GM12878 (cell line): ENCODE results near the gene PRKAG2. TPM values are rescaled to one million over a fixed set of nuclear protein-coding genes. Genes with fewer than 3 reads are reported as not detected.

ENCODE experiments used
- BACH1 ChIP-seq: fragments of 450-650 bp; IDR thresholded peaks from 2 replicates; pipeline ENCODE4 v1.6.1; 2017; ENCODE audit warnings: mild to moderate bottlenecking, borderline replicate concordance
- E2F8 ChIP-seq: fragments of 450-650 bp; IDR thresholded peaks from 2 replicates; pipeline ENCODE4 v1.6.1; 2018; ENCODE audit warnings: mild to moderate bottlenecking, low read depth, moderate library complexity; ENCODE audit not compliant: partially characterized antibody
- FOXK2 ChIP-seq: fragments of 450-650 bp; IDR thresholded peaks from 2 replicates; pipeline ENCODE4 v1.6.1; 2017; ENCODE audit warnings: mild to moderate bottlenecking, moderate library complexity
- IRF3 ChIP-seq: fragments of 450-650 bp; IDR thresholded peaks from 2 replicates; pipeline ENCODE4 v1.6.1; 2014; ENCODE audit warnings: mild to moderate bottlenecking
- IRF5 ChIP-seq: fragments of 450-650 bp; IDR thresholded peaks from 2 replicates; pipeline ENCODE4 v1.6.1; 2017; ENCODE audit warnings: borderline replicate concordance
- KDM1A ChIP-seq: fragments of 200-600 bp; sonication (generic); IDR thresholded peaks from 2 replicates; pipeline ENCODE4 v1.6.1; 2016; ENCODE audit warnings: borderline replicate concordance
- MEF2B ChIP-seq: fragments of 450-650 bp; IDR thresholded peaks from 2 replicates; pipeline ENCODE4 v1.6.1; 2018; ENCODE audit warnings: mild to moderate bottlenecking, moderate library complexity; ENCODE audit not compliant: partially characterized antibody, poor library complexity, severe bottlenecking
- MXI1 ChIP-seq: fragments of 150-350 bp; IDR thresholded peaks from 2 replicates; pipeline ENCODE4 v1.6.1; 2011; ENCODE audit warnings: low read depth, mild to moderate bottlenecking, inconsistent platforms, low read length, improper control_type of control experiment
- NBN ChIP-seq: fragments of 450-650 bp; IDR thresholded peaks from 2 replicates; pipeline ENCODE4 v1.6.1; 2016
- NRF1 ChIP-seq: conservative IDR thresholded peaks from 2 replicates; pipeline ENCODE4 v1.6.1; 2011; ENCODE audit warnings: mild to moderate bottlenecking, low read depth, low read length, improper control_type of control experiment
- RUNX3 ChIP-seq: IDR thresholded peaks from 2 replicates; pipeline ENCODE4 v1.6.1; 2012; ENCODE audit warnings: low read length, inconsistent platforms
- polyA plus RNA-seq, 11 experiments: library from polyadenylated mRNA; depleted of rRNA in 4 of 11; unstranded in 6 of 11; stranded (reverse) in 5 of 11; fragments of >200 nt; fragmentation: Nextera tagmentation in 4 of 11; fragmentation: Illumina TruSeq in 1 of 11; extraction: Ambion mirVana in 4 of 11; extraction: Trizol in 1 of 11; gene quantifications; 1 replicate in 1 of 11; 2 replicates in 10 of 11; pipeline versions ENCODE4 v1.2.1 to v1.2.3, GENCODE V29; 2011 to 2016; ENCODE audit warnings: inconsistent platforms in 2 of 11, missing spikeins in 2 of 11, low read depth in 1 of 11
- total RNA-seq, 4 experiments: library from RNA; depleted of rRNA in 3 of 4; stranded (reverse); fragments of >200 nt in 3 of 4; fragmentation: Illumina TruSeq in 1 of 4; extraction: Trizol in 1 of 4; gene quantifications; 2 replicates each; pipeline versions ENCODE4 v1.2.1 to v1.2.3, GENCODE V29; 2013 to 2021
- TF ChIP-seq, protein P1 (sequence below): fragments of 150-350 bp; IDR thresholded peaks from 2 replicates; pipeline ENCODE4 v1.6.1; 2014; ENCODE audit warnings: mild to moderate bottlenecking, low read depth, low read length

The PRKAG2 gene
- total and polyA plus RNA-seq, 10 of the 15 experiments (the other 5 are each of a cell fraction or from before 2014, with no cell fraction given) = 3.4 to 8.9 (median 6.8) TPM

GRCh38 chr7:151861881-151862280, 15.0 kb downstream of the PRKAG2 start (continued):
- TF ChIP-seq IRF5 (no peak), FOXK2 (no peak), NBN (no peak), MXI1 (no peak), NRF1 (no peak), RUNX3 (no peak), IRF3 (no peak), BACH1 (no peak), E2F8 (no peak), KDM1A (no peak), MEF2B (no peak)
- TF ChIP-seq, protein P1, sequence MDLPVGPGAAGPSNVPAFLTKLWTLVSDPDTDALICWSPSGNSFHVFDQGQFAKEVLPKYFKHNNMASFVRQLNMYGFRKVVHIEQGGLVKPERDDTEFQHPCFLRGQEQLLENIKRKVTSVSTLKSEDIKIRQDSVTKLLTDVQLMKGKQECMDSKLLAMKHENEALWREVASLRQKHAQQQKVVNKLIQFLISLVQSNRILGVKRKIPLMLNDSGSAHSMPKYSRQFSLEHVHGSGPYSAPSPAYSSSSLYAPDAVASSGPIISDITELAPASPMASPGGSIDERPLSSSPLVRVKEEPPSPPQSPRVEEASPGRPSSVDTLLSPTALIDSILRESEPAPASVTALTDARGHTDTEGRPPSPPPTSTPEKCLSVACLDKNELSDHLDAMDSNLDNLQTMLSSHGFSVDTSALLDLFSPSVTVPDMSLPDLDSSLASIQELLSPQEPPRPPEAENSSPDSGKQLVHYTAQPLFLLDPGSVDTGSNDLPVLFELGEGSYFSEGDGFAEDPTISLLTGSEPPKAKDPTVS = no peak
